Peyer's patch (tissue), 4 donors: ENCODE measurements around the gene WIPF2.

Experiments
- POLR2A ChIP-seq, 2 donors: fragments of 450-650 bp; IDR thresholded peaks; one replicate each; pipeline ENCODE4 v1.5.1; 2017; ENCODE audit warnings: antibody characterized with exemption in 2 of 2, mild to moderate bottlenecking in 2 of 2, moderate library complexity in 2 of 2
- TF ChIP-seq, protein P1 (sequence below), 6 experiments: fragments of 450-650 bp in 4 of 6; fragments of 200-600 bp in 2 of 6; sonication (generic) in 1 of 6; IDR thresholded peaks; one replicate each; pipeline ENCODE4 v1.5.1; 2017 to 2019; ENCODE audit warnings: antibody characterized with exemption in 6 of 6, mild to moderate bottlenecking in 3 of 6, moderate library complexity in 1 of 6

DNA sequence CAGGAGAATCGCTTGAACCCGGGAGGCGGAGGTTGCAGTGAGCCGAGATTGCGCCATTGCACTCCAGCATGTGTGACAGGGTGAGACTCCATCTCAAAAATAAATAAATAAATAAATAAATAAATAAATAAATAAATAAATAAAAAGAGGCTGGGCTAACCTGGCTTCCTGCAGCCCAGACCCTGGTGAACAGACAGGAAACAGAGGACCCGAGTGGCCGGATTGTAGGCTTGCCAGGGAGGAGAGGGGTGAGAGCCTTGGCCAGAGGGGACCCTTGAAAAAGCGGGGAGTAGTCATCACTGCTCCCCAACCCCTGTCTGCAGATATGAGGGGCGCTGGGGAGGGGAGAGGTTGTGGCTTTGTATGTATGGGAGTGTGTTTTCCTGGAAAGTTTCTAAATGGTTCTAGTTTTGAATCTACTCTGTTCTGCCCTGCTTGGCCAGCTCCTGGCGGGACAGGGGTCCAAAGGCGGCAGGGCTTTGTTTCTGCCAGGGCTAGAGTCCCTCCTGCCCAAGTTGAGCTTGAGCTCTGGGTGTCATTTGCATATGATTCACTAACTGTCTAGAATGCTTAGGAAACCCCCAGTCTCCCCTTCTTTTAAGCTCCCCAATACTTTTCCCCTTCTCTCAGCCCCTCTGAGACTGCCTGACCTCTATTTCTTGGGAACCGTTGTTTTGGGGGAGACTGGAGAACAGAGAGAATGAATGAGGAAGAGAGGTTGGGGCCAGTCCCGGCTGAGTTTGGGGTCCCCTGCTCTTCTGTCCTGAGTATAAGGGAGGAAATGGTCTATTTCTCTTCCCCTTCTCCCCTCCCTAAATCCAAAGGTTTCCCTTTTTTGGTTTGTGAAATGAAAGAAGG is 106.3 kb downstream of the WIPF2 start:
- no peak for TF ChIP-seq POLR2A (IDR thresholded peaks at IDR 0.05)
- TF ChIP-seq, protein P1, sequence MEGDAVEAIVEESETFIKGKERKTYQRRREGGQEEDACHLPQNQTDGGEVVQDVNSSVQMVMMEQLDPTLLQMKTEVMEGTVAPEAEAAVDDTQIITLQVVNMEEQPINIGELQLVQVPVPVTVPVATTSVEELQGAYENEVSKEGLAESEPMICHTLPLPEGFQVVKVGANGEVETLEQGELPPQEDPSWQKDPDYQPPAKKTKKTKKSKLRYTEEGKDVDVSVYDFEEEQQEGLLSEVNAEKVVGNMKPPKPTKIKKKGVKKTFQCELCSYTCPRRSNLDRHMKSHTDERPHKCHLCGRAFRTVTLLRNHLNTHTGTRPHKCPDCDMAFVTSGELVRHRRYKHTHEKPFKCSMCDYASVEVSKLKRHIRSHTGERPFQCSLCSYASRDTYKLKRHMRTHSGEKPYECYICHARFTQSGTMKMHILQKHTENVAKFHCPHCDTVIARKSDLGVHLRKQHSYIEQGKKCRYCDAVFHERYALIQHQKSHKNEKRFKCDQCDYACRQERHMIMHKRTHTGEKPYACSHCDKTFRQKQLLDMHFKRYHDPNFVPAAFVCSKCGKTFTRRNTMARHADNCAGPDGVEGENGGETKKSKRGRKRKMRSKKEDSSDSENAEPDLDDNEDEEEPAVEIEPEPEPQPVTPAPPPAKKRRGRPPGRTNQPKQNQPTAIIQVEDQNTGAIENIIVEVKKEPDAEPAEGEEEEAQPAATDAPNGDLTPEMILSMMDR (IDR thresholded peaks at IDR 0.05), result no peak
